ENCODE measurements around the gene KCNB1. TPM values are rescaled to one million over a fixed set of nuclear protein-coding genes. Genes with fewer than 3 reads are reported as not detected.

The KCNB1 gene
- total and polyA plus RNA-seq, 2 donors (not counting 1 experiment from before 2014, with no cell fraction given) = 0.12 TPM; not detected in 1

- Histone ChIP-seq H3K27me3 (replicated peaks in 1 of 4; ENCODE audit: control extremely low read depth in 1 of 4, control insufficient read depth in 3 of 4, insufficient read depth in 4 of 4, low read length in 3 of 4) (peaks cover 0 to 2% (median 0%) of the 10 kb centered on the region in 4 experiments), H3K9ac (ENCODE audit: low read length) (no peak overlapping the region), H3K36me3 (replicated peaks in 1 of 2; ENCODE audit: control extremely low read depth in 1 of 2, control insufficient read depth in 1 of 2, extremely low read depth in 1 of 2, insufficient read depth in 2 of 2, low read length in 1 of 2) (no peaks in the 10 kb centered on the region), H3K4me1 (ENCODE audit: control insufficient read depth in 2 of 2, insufficient read depth in 2 of 2, low read length in 2 of 2) (no peaks in the 10 kb centered on the region), H4K20me1 (ENCODE audit: control insufficient read depth, insufficient read depth, low read length, poor library complexity, severe bottlenecking) (no peaks in the 10 kb centered on the region), H3K9me3 (ENCODE audit: control extremely low read depth in 1 of 3, control insufficient read depth in 2 of 3, insufficient read depth in 1 of 3, low read length in 2 of 3) (peaks cover 0 to 16% (median 9%) of the 10 kb centered on the region in 3 donors), H3K4me3 (ENCODE audit: control extremely low read depth in 1 of 5, extremely low read depth in 1 of 5, insufficient read depth in 1 of 5, low read depth in 2 of 5, low read length in 4 of 5) (no peak overlapping the region), H3K79me2 (ENCODE audit: control insufficient read depth, insufficient read depth, low read length) (no peaks in the 10 kb centered on the region), H3K4me2 (replicated peaks; ENCODE audit: low read depth, low read length, poor library complexity, severe bottlenecking) (no peak overlapping the region), H3K27ac (ENCODE audit: low read length in 2 of 2) (no peak overlapping the region), H2AFZ (ENCODE audit: insufficient read depth, low read depth, low read length, poor library complexity, severe bottlenecking) (no peak overlapping the region)
- DNase-seq (no peak), ATAC-seq (ENCODE audit: low read depth) (no peak)
- intact Hi-C loops (cut with micrococcal nuclease) = no loop called here
- peaks cover 26% of the 10 kb centered on the region for H3K27me3 Mint-ChIP-seq
- H3K4me1 Mint-ChIP-seq = no peaks in the 10 kb centered on the region
- CTCF ChIA-PET = no interaction called here
- POLR2A ChIA-PET = no interaction called here
- H3K4me3 Mint-ChIP-seq = no peak overlapping the region
- TF ChIP-seq EZH2 (IDR thresholded peaks at IDR 0.05; ENCODE audit: borderline replicate concordance, insufficient read depth, low read depth, low read length, poor library complexity, severe bottlenecking) = no peak
- TF ChIP-seq, protein P1, sequence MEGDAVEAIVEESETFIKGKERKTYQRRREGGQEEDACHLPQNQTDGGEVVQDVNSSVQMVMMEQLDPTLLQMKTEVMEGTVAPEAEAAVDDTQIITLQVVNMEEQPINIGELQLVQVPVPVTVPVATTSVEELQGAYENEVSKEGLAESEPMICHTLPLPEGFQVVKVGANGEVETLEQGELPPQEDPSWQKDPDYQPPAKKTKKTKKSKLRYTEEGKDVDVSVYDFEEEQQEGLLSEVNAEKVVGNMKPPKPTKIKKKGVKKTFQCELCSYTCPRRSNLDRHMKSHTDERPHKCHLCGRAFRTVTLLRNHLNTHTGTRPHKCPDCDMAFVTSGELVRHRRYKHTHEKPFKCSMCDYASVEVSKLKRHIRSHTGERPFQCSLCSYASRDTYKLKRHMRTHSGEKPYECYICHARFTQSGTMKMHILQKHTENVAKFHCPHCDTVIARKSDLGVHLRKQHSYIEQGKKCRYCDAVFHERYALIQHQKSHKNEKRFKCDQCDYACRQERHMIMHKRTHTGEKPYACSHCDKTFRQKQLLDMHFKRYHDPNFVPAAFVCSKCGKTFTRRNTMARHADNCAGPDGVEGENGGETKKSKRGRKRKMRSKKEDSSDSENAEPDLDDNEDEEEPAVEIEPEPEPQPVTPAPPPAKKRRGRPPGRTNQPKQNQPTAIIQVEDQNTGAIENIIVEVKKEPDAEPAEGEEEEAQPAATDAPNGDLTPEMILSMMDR (IDR thresholded peaks at IDR 0.05) = no peak
- no peaks in the 10 kb centered on the region for H3K9me3 Mint-ChIP-seq (ENCODE audit: insufficient read depth)
- H3K27ac Mint-ChIP-seq = no peak overlapping the region
- no CpG with 5 or more reads among the region's 2 CpGs for WGBS (ENCODE audit: insufficient coverage)
These were observed 44.1 kb upstream of the KCNB1 start for GRCh38 chr20:49526568-49526967.

GRCh38 chr20:49526056-49526455 lies 43.6 kb upstream of the KCNB1 start:
- ATAC-seq (ENCODE audit: low read depth) (no peak), DNase-seq (no peak)
- Histone ChIP-seq H3K4me3 (ENCODE audit: control extremely low read depth in 1 of 5, extremely low read depth in 1 of 5, insufficient read depth in 1 of 5, low read depth in 2 of 5, low read length in 4 of 5) (no peak overlapping the region), H3K4me1 (ENCODE audit: control insufficient read depth in 2 of 2, insufficient read depth in 2 of 2, low read length in 2 of 2) (no peaks in the 10 kb centered on the region), H3K27ac (ENCODE audit: low read length in 2 of 2) (no peak overlapping the region), H3K9me3 (ENCODE audit: control extremely low read depth in 1 of 3, control insufficient read depth in 2 of 3, insufficient read depth in 1 of 3, low read length in 2 of 3) (peaks cover 0 to 19% (median 9%) of the 10 kb centered on the region in 3 donors), H3K36me3 (replicated peaks in 1 of 2; ENCODE audit: control extremely low read depth in 1 of 2, control insufficient read depth in 1 of 2, extremely low read depth in 1 of 2, insufficient read depth in 2 of 2, low read length in 1 of 2) (no peaks in the 10 kb centered on the region), H3K27me3 (replicated peaks in 1 of 4; ENCODE audit: control extremely low read depth in 1 of 4, control insufficient read depth in 3 of 4, insufficient read depth in 4 of 4, low read length in 3 of 4) (peaks cover 0 to 4% (median under 1%) of the 10 kb centered on the region in 4 experiments), H3K4me2 (replicated peaks; ENCODE audit: low read depth, low read length, poor library complexity, severe bottlenecking) (no peak overlapping the region), H2AFZ (ENCODE audit: insufficient read depth, low read depth, low read length, poor library complexity, severe bottlenecking) (no peak overlapping the region), H3K9ac (ENCODE audit: low read length) (no peak overlapping the region), H3K79me2 (ENCODE audit: control insufficient read depth, insufficient read depth, low read length) (no peaks in the 10 kb centered on the region), H4K20me1 (ENCODE audit: control insufficient read depth, insufficient read depth, low read length, poor library complexity, severe bottlenecking) (no peaks in the 10 kb centered on the region)
- ChIA-PET POLR2A (no interaction called here), CTCF (interaction anchor here (0.9 to 1.1 kb wide), 2 partner anchors 16 to 320 kb away, joined by 3 read pairs; no protein-coding TSS in a partner anchor)
- H3K9me3 Mint-ChIP-seq (ENCODE audit: insufficient read depth) = no peaks in the 10 kb centered on the region
- H3K4me1 Mint-ChIP-seq = no peaks in the 10 kb centered on the region
- 95% methylated on average over 3 of the region's 6 CpGs for WGBS (ENCODE audit: insufficient coverage)
- TF ChIP-seq EZH2 (IDR thresholded peaks at IDR 0.05; ENCODE audit: borderline replicate concordance, insufficient read depth, low read depth, low read length, poor library complexity, severe bottlenecking) = no peak
- TF ChIP-seq, protein P1 (IDR thresholded peaks at IDR 0.05) = no peak
- H3K4me3 Mint-ChIP-seq = no peak overlapping the region
- intact Hi-C loops (cut with micrococcal nuclease) = no loop called here
- H3K27ac Mint-ChIP-seq = no peak overlapping the region
- peaks cover 29% of the 10 kb centered on the region for H3K27me3 Mint-ChIP-seq

Measured in B cell (primary cell).